ENCODE measurements around the gene GALNT17.

Gene GALNT17

GRCh38 chr7:71308096-71308495, 176.2 kb downstream of the GALNT17 start:
- no peak for TF ChIP-seq CTCF (IDR thresholded peaks at IDR 0.05; ENCODE audit: insufficient read depth, low read length, poor library complexity, severe bottlenecking)
- no peak for DNase-seq (ENCODE audit: extremely low read depth, insufficient read length)
- no peaks in the 10 kb centered on the region for H3K27me3 ChIP-seq (replicated peaks; ENCODE audit: control insufficient read depth, insufficient read depth, low read length)
- no peak overlapping the region for H3K4me3 ChIP-seq (replicated peaks; ENCODE audit: low read depth, low read length)
- no peaks in the 10 kb centered on the region for H3K36me3 ChIP-seq (ENCODE audit: control insufficient read depth, insufficient read depth, low read length)

GRCh38 chr7:71311576-71311975, 179.6 kb downstream of the GALNT17 start:
- DNase-seq (ENCODE audit: extremely low read depth, insufficient read length): no peak
- TF ChIP-seq CTCF (IDR thresholded peaks at IDR 0.05; ENCODE audit: insufficient read depth, low read length, poor library complexity, severe bottlenecking): no peak
- no peaks in the 10 kb centered on the region for H3K36me3 ChIP-seq (ENCODE audit: control insufficient read depth, insufficient read depth, low read length)
- H3K4me3 ChIP-seq (replicated peaks; ENCODE audit: low read depth, low read length): no peak overlapping the region
- no peaks in the 10 kb centered on the region for H3K27me3 ChIP-seq (replicated peaks; ENCODE audit: control insufficient read depth, insufficient read depth, low read length)

GRCh38 chr7:71312755-71313490, 181.0 kb downstream of the GALNT17 start:
- no peaks in the 10 kb centered on the region for H3K36me3 ChIP-seq (ENCODE audit: control insufficient read depth, insufficient read depth, low read length)
- DNase-seq (ENCODE audit: extremely low read depth, insufficient read length): no peak
- no peak for TF ChIP-seq CTCF (IDR thresholded peaks at IDR 0.05; ENCODE audit: insufficient read depth, low read length, poor library complexity, severe bottlenecking)
- no peak overlapping the region for H3K4me3 ChIP-seq (replicated peaks; ENCODE audit: low read depth, low read length)
- no peaks in the 10 kb centered on the region for H3K27me3 ChIP-seq (replicated peaks; ENCODE audit: control insufficient read depth, insufficient read depth, low read length)

- no peak for TF ChIP-seq CTCF (IDR thresholded peaks at IDR 0.05; ENCODE audit: insufficient read depth, low read length, poor library complexity, severe bottlenecking)
- Histone ChIP-seq H3K36me3 (ENCODE audit: control insufficient read depth, insufficient read depth, low read length) (no peaks in the 10 kb centered on the region), H3K27me3 (replicated peaks; ENCODE audit: control insufficient read depth, insufficient read depth, low read length) (no peaks in the 10 kb centered on the region), H3K4me3 (replicated peaks; ENCODE audit: low read depth, low read length) (no peak overlapping the region)
- no peak for DNase-seq (ENCODE audit: extremely low read depth, insufficient read length)
Measured at GRCh38 chr7:71313553-71313952, 181.6 kb downstream of the GALNT17 start.

- no peak overlapping the region for H3K4me3 ChIP-seq (replicated peaks; ENCODE audit: low read depth, low read length)
- no peaks in the 10 kb centered on the region for H3K36me3 ChIP-seq (ENCODE audit: control insufficient read depth, insufficient read depth, low read length)
- TF ChIP-seq CTCF (IDR thresholded peaks at IDR 0.05; ENCODE audit: insufficient read depth, low read length, poor library complexity, severe bottlenecking): no peak
- no peaks in the 10 kb centered on the region for H3K27me3 ChIP-seq (replicated peaks; ENCODE audit: control insufficient read depth, insufficient read depth, low read length)
- DNase-seq (ENCODE audit: extremely low read depth, insufficient read length): no peak
Measured at GRCh38 chr7:71320916-71321315, 189.0 kb downstream of the GALNT17 start.

- TF ChIP-seq CTCF (IDR thresholded peaks at IDR 0.05; ENCODE audit: insufficient read depth, low read length, poor library complexity, severe bottlenecking): no peak
- DNase-seq (ENCODE audit: extremely low read depth, insufficient read length): no peak
- no peaks in the 10 kb centered on the region for H3K36me3 ChIP-seq (ENCODE audit: control insufficient read depth, insufficient read depth, low read length)
- no peaks in the 10 kb centered on the region for H3K27me3 ChIP-seq (replicated peaks; ENCODE audit: control insufficient read depth, insufficient read depth, low read length)
- no peak overlapping the region for H3K4me3 ChIP-seq (replicated peaks; ENCODE audit: low read depth, low read length)
Measured at GRCh38 chr7:71322201-71322600, 190.3 kb downstream of the GALNT17 start.
